RWPE2 (cell line): ENCODE measurements around the gene MAMLD1.

Source experiments
- ATAC-seq: fragments of 200-7000 bp; cut with Tn5 transposase; 3 replicates; pipeline ENCODE4 v1.9.1; 2021; ENCODE audit warnings: low read depth
- DNase-seq: peaks from one replicate; pipeline ENCODE4 v3.0.0-alpha.2; 2020; ENCODE audit warnings: low spot score
- H3K27ac ChIP-seq: fragments of 450-650 bp; 2 replicates; pipeline ENCODE4 v1.5.1; 2017; ENCODE audit warnings: mild to moderate bottlenecking; ENCODE audit not compliant: poor library complexity, severe bottlenecking
- H3K27me3 ChIP-seq: fragments of 250-450 bp; sonication (Bioruptor Pico); 2 replicates; pipeline ENCODE4 v1.5.1; 2021; ENCODE audit warnings: mild to moderate bottlenecking, moderate library complexity; ENCODE audit not compliant: insufficient read depth, poor library complexity, severe bottlenecking
- H3K36me3 ChIP-seq: fragments of 250-450 bp; sonication (Bioruptor Pico); 2 replicates; pipeline ENCODE4 v1.5.1; 2020; ENCODE audit warnings: low read depth, mild to moderate bottlenecking, moderate library complexity
- H3K4me1 ChIP-seq: fragments of 250-450 bp; sonication (Bioruptor Pico); 2 replicates; pipeline ENCODE4 v1.5.1; 2021; ENCODE audit warnings: mild to moderate bottlenecking, moderate library complexity; ENCODE audit not compliant: insufficient read depth, poor library complexity, severe bottlenecking
- H3K4me3 ChIP-seq: fragments of 250-450 bp; sonication (Bioruptor Pico); 2 replicates; pipeline ENCODE4 v1.5.1; 2021; ENCODE audit warnings: mild to moderate bottlenecking, moderate library complexity; ENCODE audit not compliant: severe bottlenecking
- H3K9me3 ChIP-seq: fragments of 250-450 bp; sonication (Bioruptor Pico); 2 replicates; pipeline ENCODE4 v1.5.1; 2021; ENCODE audit warnings: mild to moderate bottlenecking, moderate library complexity; ENCODE audit not compliant: severe bottlenecking
- TF ChIP-seq, protein P1 (sequence below): fragments of 450-650 bp; IDR thresholded peaks from one replicate; pipeline ENCODE4 v1.5.1; 2017; ENCODE audit warnings: mild to moderate bottlenecking, moderate library complexity; ENCODE audit not compliant: poor library complexity, severe bottlenecking

The MAMLD1 gene

DNA sequence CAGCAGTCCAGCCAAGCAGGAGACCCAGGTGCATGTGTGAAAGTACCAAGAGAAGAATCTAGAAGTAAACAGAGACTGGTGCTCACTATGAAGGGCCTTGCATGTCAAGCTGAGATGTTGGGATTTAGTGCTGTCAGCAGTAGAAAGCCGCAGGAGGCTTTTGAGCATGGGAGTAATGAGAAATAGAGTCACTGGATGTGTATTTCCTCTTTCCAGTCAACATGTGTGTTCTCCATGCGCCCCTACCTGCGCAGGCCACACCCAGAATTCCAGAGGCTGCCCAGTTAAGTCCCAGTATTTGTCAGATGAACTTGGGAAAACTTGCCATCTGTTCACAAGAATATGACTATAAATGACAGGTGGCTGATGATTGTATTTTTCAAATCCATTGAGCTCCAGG lies 4.5 kb upstream of the MAMLD1 start:
- TF ChIP-seq, protein P1, sequence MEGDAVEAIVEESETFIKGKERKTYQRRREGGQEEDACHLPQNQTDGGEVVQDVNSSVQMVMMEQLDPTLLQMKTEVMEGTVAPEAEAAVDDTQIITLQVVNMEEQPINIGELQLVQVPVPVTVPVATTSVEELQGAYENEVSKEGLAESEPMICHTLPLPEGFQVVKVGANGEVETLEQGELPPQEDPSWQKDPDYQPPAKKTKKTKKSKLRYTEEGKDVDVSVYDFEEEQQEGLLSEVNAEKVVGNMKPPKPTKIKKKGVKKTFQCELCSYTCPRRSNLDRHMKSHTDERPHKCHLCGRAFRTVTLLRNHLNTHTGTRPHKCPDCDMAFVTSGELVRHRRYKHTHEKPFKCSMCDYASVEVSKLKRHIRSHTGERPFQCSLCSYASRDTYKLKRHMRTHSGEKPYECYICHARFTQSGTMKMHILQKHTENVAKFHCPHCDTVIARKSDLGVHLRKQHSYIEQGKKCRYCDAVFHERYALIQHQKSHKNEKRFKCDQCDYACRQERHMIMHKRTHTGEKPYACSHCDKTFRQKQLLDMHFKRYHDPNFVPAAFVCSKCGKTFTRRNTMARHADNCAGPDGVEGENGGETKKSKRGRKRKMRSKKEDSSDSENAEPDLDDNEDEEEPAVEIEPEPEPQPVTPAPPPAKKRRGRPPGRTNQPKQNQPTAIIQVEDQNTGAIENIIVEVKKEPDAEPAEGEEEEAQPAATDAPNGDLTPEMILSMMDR, result no peak
- Histone ChIP-seq H3K4me1 (no peaks in the 10 kb centered on the region), H3K27ac (no peak overlapping the region), H3K36me3 (no peaks in the 10 kb centered on the region), H3K9me3 (no peaks in the 10 kb centered on the region), H3K27me3 (peaks cover 16% of the 10 kb centered on the region), H3K4me3 (no peak overlapping the region)
- DNase-seq (no peak), ATAC-seq (no peak)

DNA sequence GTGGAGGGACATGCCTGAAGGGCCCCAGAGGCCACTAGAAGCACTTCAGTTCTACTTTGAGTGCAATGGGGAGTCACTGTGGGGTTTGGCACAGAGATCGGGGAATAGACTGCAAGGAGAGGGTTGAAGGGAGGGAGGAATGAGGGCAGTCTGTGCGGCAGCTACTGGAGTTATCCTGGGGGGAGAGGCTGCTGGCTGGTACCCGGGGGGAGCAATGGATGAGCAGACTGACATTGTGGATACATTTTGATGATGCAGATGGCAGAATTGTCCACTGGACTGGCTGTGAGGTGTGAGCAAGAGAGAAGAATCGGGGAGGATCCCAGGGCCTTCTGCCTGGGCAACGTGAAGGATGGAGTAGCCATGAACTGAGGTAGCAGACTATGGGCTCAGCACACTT lies 2.8 kb upstream of the MAMLD1 start:
- H3K27ac ChIP-seq, result no peak overlapping the region
- peaks cover 16% of the 10 kb centered on the region for H3K27me3 ChIP-seq
- H3K9me3 ChIP-seq, result no peaks in the 10 kb centered on the region
- H3K4me1 ChIP-seq, result no peaks in the 10 kb centered on the region
- TF ChIP-seq, protein P1, result no peak
- ATAC-seq (no peak), DNase-seq (no peak)
- H3K4me3 ChIP-seq, result no peak overlapping the region
- no peaks in the 10 kb centered on the region for H3K36me3 ChIP-seq

DNA sequence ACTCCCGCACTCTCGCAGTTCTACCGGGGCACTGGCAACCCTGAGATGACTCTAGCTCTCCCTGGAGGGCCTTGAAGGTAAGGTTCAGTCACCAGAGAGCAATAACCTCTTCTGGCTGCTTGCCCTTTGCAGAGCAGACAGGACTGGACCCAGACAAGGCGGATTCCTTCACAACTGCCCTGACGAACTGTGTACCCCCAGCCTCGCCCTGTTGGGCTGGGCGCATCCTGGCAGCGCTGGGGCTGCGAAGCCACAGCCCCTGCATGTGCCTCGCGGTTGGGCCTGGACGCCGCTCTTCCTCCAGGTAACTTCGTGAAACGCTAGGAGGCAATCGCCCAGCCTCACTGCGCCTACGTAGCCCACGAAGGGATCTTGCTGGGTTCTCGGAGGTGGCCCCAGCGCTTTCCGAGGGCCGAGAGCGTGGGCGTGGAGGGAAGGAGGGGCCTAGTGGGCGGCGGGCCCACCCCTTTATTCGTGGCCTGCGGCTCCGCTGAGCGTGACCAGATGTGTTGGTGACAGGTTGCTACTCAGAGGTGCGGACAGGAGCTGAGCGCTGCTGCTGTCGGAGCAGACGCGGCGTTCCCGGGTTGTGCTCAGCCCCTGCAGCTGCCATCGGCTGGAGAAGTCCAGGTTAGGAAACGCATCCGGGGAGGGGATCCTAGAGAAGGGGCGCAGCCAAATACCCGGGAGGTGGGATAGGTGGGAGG lies 1.9 kb upstream of the MAMLD1 start:
- Histone ChIP-seq H3K27me3 (peaks cover 16% of the 10 kb centered on the region), H3K27ac (no peak overlapping the region), H3K36me3 (no peaks in the 10 kb centered on the region), H3K4me1 (no peaks in the 10 kb centered on the region), H3K4me3 (peak overlapping the region; percentile 38), H3K9me3 (no peaks in the 10 kb centered on the region)
- DNase-seq (no peak), ATAC-seq (no peak)
- TF ChIP-seq, protein P1, result peak; percentile 6

DNA sequence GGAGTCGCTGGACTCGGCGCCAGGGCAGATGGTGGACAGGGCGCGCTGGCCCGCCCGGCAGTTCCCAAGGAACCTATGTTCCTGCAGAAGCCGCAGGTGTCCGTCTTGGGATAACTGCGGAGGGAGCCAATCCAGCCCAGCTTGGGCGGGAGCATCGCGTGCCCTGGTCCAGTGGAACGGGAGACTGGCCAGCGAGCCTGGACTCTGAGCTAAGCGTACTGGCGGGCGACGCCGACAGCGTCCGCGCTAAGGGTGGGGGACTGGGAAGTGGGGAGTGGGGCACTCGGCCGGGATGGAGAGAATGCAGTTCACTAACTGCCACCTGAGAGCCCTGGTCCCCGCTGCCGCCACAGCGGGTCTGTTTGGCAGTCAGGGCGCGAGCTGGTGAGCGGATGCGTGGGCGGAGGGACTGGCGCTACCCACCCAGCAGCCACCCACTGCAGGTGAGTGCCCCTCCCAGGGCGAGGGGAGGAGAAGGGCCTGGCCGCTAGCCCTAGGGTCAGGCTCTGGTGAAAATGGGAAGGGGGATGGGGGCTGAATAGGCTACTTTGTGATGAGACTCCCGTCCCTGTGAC lies 1.3 kb upstream of the MAMLD1 start:
- ATAC-seq, result no peak
- H3K4me3 ChIP-seq, result peak overlapping the region; percentile 38

More for the DNA sequence above, 1.3 kb upstream of the MAMLD1 start:
- Histone ChIP-seq H3K27me3 (peaks cover 16% of the 10 kb centered on the region), H3K4me1 (no peaks in the 10 kb centered on the region), H3K27ac (no peak overlapping the region), H3K36me3 (no peaks in the 10 kb centered on the region), H3K9me3 (no peaks in the 10 kb centered on the region)
- TF ChIP-seq, protein P1, result no peak
- no peak for DNase-seq
